GM12878 (cell line): ENCODE results near the gene FAM241A. TPM values are rescaled to one million over a fixed set of nuclear protein-coding genes. Genes with fewer than 3 reads are reported as not detected.

Experiments used
- ATAC-seq: fragments of 200-7000 bp; cut with Tn5 transposase; 3 replicates; pipeline ENCODE4 v1.9.1; 2020; ENCODE audit warnings: mild to moderate bottlenecking, moderate library complexity
- BruUV-seq: library from RNA; stranded (reverse); fragments of 400-500 nt; replicated peaks from 2 replicates; lab custom pipeline; 2021; lab: Mats Ljungman, UMichigan
- CTCF ChIA-PET: fragments of 300-600 bp; sonication (Branson Sonifier 250); formaldehyde crosslinking; extraction: SDS; loops from one replicate; lab custom pipeline; 2021; ENCODE audit warnings: inconsistent platforms; lab: Yijun Ruan, JAX
- POLR2A ChIA-PET: fragments of 350-600 bp; formaldehyde crosslinking; extraction: SDS; loops from one replicate; lab custom pipeline; 2021; ENCODE audit warnings: inconsistent platforms; lab: Charles Lee
- RAD21 ChIA-PET: fragments of 300-600 bp; sonication (Branson Sonifier 250); formaldehyde crosslinking; loops from one replicate; lab custom pipeline; 2023; ENCODE audit warnings: antibody characterized with exemption; ENCODE audit not compliant: unreplicated experiment; lab: Charles Lee
- SMC1A ChIA-PET: fragments of 300-600 bp; sonication (Branson Sonifier 250); formaldehyde crosslinking; loops from one replicate; lab custom pipeline; 2023; ENCODE audit not compliant: unreplicated experiment, uncharacterized antibody; lab: Charles Lee
- DNase-seq: peaks from one replicate; pipeline ENCODE4 v3.0.0-alpha.2; 2011; ENCODE audit warnings: low read depth, low spot score
- FAIRE-seq: peaks from 3 replicates; lab custom pipeline; 2011; peaks lifted over from hg19 to GRCh38; lab: Jason Lieb, UNC
- H2AFZ ChIP-seq: 2 replicates; pipeline ENCODE4 v1.6.0; 2011; ENCODE audit warnings: low read depth, low read length, control low read depth; ENCODE audit not compliant: control insufficient read depth
- H3K27ac ChIP-seq: 2 replicates; pipeline ENCODE4 v1.5.1; 2011; ENCODE audit warnings: control low read depth; ENCODE audit not compliant: control insufficient read depth, insufficient read depth
- H3K27me3 ChIP-seq, 2 experiments: replicated peaks in 1 of 2; 2 replicates each; pipeline versions ENCODE4 v1.6.0 to v1.6.1; 2011; ENCODE audit warnings: low read length in 1 of 2; ENCODE audit not compliant: control insufficient read depth in 2 of 2, insufficient read depth in 2 of 2
- H3K36me3 ChIP-seq, 2 experiments: 2 replicates each; pipeline ENCODE4 v1.5.1; 2011; ENCODE audit warnings: low read length in 1 of 2; ENCODE audit not compliant: control insufficient read depth in 2 of 2, insufficient read depth in 2 of 2
- H3K4me1 ChIP-seq: 2 replicates; pipeline ENCODE4 v1.6.1; 2011; ENCODE audit warnings: mild to moderate bottlenecking, low read length, moderate library complexity, mixed read lengths; ENCODE audit not compliant: control insufficient read depth, insufficient read depth
- H3K4me2 ChIP-seq: 2 replicates; pipeline ENCODE4 v1.6.0; 2011; ENCODE audit warnings: control low read depth; ENCODE audit not compliant: control insufficient read depth, insufficient read depth
- H3K4me3 ChIP-seq: fragments of 200-600 bp; sonication (generic); 2 replicates; pipeline ENCODE4 v1.5.1; 2016
- H3K79me2 ChIP-seq: 2 replicates; pipeline ENCODE4 v1.6.0; 2011; ENCODE audit warnings: low read length; ENCODE audit not compliant: control insufficient read depth, insufficient read depth
- H3K9ac ChIP-seq: 2 replicates; pipeline ENCODE4 v1.8.0; 2011; ENCODE audit warnings: low read length, control low read depth, mixed read lengths; ENCODE audit not compliant: control insufficient read depth, insufficient read depth
- H3K9me3 ChIP-seq: replicated peaks from 3 replicates; pipeline ENCODE4 v1.5.1; 2011; ENCODE audit warnings: mild to moderate bottlenecking, low read length; ENCODE audit not compliant: control insufficient read depth, insufficient read depth
- H4K20me1 ChIP-seq: 2 replicates; pipeline ENCODE4 v1.6.0; 2011; ENCODE audit not compliant: control insufficient read depth, insufficient read depth
- ELK1 ChIP-seq: IDR thresholded peaks from 2 replicates; pipeline ENCODE4 v1.6.1; 2012; ENCODE audit warnings: low read depth, low read length, improper control_type of control experiment
- IKZF1 ChIP-seq: fragments of 450-650 bp; conservative IDR thresholded peaks from 2 replicates; pipeline ENCODE4 v1.6.1; 2017; ENCODE audit warnings: antibody characterized with exemption, mild to moderate bottlenecking
- JUND ChIP-seq: IDR thresholded peaks from 2 replicates; pipeline ENCODE4 v1.6.1; 2012; ENCODE audit warnings: low read depth, mild to moderate bottlenecking, low read length, improper control_type of control experiment, moderate library complexity
- KAT2A ChIP-seq: conservative IDR thresholded peaks from 2 replicates; pipeline ENCODE4 v1.6.1; 2011; ENCODE audit warnings: low read depth, low read length; ENCODE audit not compliant: control insufficient read depth
- MTA2 ChIP-seq: fragments of 450-650 bp; IDR thresholded peaks from 2 replicates; pipeline ENCODE4 v1.6.1; 2016; ENCODE audit warnings: low read depth, mild to moderate bottlenecking, moderate library complexity
- RELA ChIP-seq: fragments of 450-650 bp; IDR thresholded peaks from 2 replicates; pipeline ENCODE4 v1.8.0; 2014; ENCODE audit warnings: borderline replicate concordance; ENCODE audit not compliant: partially characterized antibody
- STAT1 ChIP-seq: fragments of 450-650 bp; conservative IDR thresholded peaks from 2 replicates; pipeline ENCODE4 v1.6.1; 2014; ENCODE audit warnings: antibody characterized with exemption, mild to moderate bottlenecking
- in situ Hi-C: fragments of 300-500 bp; cut with MboI; formaldehyde crosslinking; loops from 9 replicates; pipeline ENCODE4 v1.14.3; 2018; ENCODE audit warnings: mixed read lengths
- intact Hi-C: fragments of 100-400 bp; cut with micrococcal nuclease; formaldehyde crosslinking; loops from one replicate; pipeline ENCODE4 v1.14.2; 2022; ENCODE audit not compliant: unreplicated experiment
- polyA plus RNA-seq, 11 experiments: library from polyadenylated mRNA; depleted of rRNA in 4 of 11; unstranded in 6 of 11; stranded (reverse) in 5 of 11; fragments of >200 nt; fragmentation: Nextera tagmentation in 4 of 11; fragmentation: Illumina TruSeq in 1 of 11; extraction: Ambion mirVana in 4 of 11; extraction: Trizol in 1 of 11; gene quantifications; 1 replicate in 1 of 11; 2 replicates in 10 of 11; pipeline versions ENCODE4 v1.2.1 to v1.2.3, GENCODE V29; 2011 to 2016; ENCODE audit warnings: inconsistent platforms in 2 of 11, missing spikeins in 2 of 11, low read depth in 1 of 11
- total RNA-seq, 4 experiments: library from RNA; depleted of rRNA in 3 of 4; stranded (reverse); fragments of >200 nt in 3 of 4; fragmentation: Illumina TruSeq in 1 of 4; extraction: Trizol in 1 of 4; gene quantifications; 2 replicates each; pipeline versions ENCODE4 v1.2.1 to v1.2.3, GENCODE V29; 2013 to 2021

Gene FAM241A
- total and polyA plus RNA-seq, 10 of the 15 experiments (the other 5 are each of a cell fraction or from before 2014, with no cell fraction given): 0.20 to 7.5 (median 2.4) TPM

GRCh38 chr4:112114452-112114851 is 30.8 kb upstream of the FAM241A start:
- CTCF ChIA-PET: interaction anchor here (1.8 kb wide), 1 partner anchor 10 kb away, joined by 5 read pairs; no protein-coding TSS in a partner anchor
- H3K4me3 ChIP-seq: no peak overlapping the region
- RAD21 ChIA-PET: no interaction called here
- intact Hi-C loops: no loop called here
- SMC1A ChIA-PET: no interaction called here
- BruUV-seq: no TSS peak
- DNase-seq (no peak), FAIRE-seq (no peak), ATAC-seq (no peak)
- H3K4me2 ChIP-seq: no peak overlapping the region
- H3K9me3 ChIP-seq: no peaks in the 10 kb centered on the region; the same call in 2 of the 3 replicates
- POLR2A ChIA-PET: no interaction called here
- in situ Hi-C loops: no loop called here
- H3K27me3 ChIP-seq: no peaks in the 10 kb centered on the region
- no peaks in the 10 kb centered on the region for H3K36me3 ChIP-seq
- H2AFZ ChIP-seq: no peak overlapping the region
- no peaks in the 10 kb centered on the region for H4K20me1 ChIP-seq
- H3K4me1 ChIP-seq: peaks cover 2% of the 10 kb centered on the region; the same call in 1 of the 2 replicates
- no peak for TF ChIP-seq MTA2
- TF ChIP-seq RELA: no peak
- TF ChIP-seq KAT2A: no peak
- no peak for TF ChIP-seq ELK1
- TF ChIP-seq JUND: no peak
- TF ChIP-seq IKZF1: no peak
- TF ChIP-seq STAT1: no peak
- TF ChIP-seq, all 136 proteins: peak for 0
- Histone ChIP-seq H3K79me2 (no peaks in the 10 kb centered on the region), H3K9ac (no peak overlapping the region), H3K27ac (no peak overlapping the region)
